Upper lobe of right lung (tissue), 1 donor: ENCODE results near the gene MAP4K2. TPM values are rescaled to one million over a fixed set of nuclear protein-coding genes. Genes with fewer than 3 reads are reported as not detected.

Experiments used
- ATAC-seq: fragments of 200-7000 bp; cut with Tn5 transposase; one replicate; pipeline ENCODE4 v1.9.1; 2020; ENCODE audit warnings: mild to moderate bottlenecking, moderate library complexity
- DNase-seq: peaks from one replicate; pipeline ENCODE4 v3.0.0-alpha.2; 2020
- H3K27ac ChIP-seq: fragments of 200-600 bp; one replicate; pipeline ENCODE4 v1.8.0; 2022
- H3K27me3 ChIP-seq: fragments of 200-600 bp; one replicate; pipeline ENCODE4 v1.8.0; 2022; ENCODE audit warnings: mild to moderate bottlenecking
- H3K36me3 ChIP-seq: fragments of 200-600 bp; one replicate; pipeline ENCODE4 v1.8.0; 2022
- H3K4me1 ChIP-seq: fragments of 200-600 bp; one replicate; pipeline ENCODE4 v1.8.0; 2022
- H3K4me3 ChIP-seq: fragments of 200-600 bp; one replicate; pipeline ENCODE4 v1.8.0; 2022; ENCODE audit warnings: mild to moderate bottlenecking
- H3K9me3 ChIP-seq: fragments of 200-600 bp; one replicate; pipeline ENCODE4 v1.8.0; 2022
- intact Hi-C: fragments of 100-400 bp; cut with DNase I; formaldehyde crosslinking; loops from one replicate; pipeline ENCODE4 v1.11.0; 2022
- total RNA-seq: library from RNA; stranded (reverse); fragmentation: NEBNext Ultra II Directional; extraction: Animal tissue kit (Norgen Biotek cat#: 25700); gene quantifications from one replicate; pipeline ENCODE4 v1.2.1, GENCODE V29; 2021
- TF ChIP-seq, protein P1 (sequence below): fragments of 200-600 bp; IDR thresholded peaks from one replicate; pipeline ENCODE4 v1.8.0; 2022; ENCODE audit warnings: antibody characterized with exemption
- donor health status: DM: no; HTN: yes; CAD: no; lungs with severe emphysema.

The MAP4K2 gene
- total RNA-seq, 1 donor from 2014 or later, result 28.9 TPM

- Histone ChIP-seq H3K4me3 (peak within 1 kb of the TSS; percentile 77), H3K9me3 (no peaks in the 10 kb centered on the region), H3K4me1 (no peaks in the 10 kb centered on the region), H3K36me3 (peaks cover 11% of the 10 kb centered on the region), H3K27ac (peak within 1 kb of the TSS; percentile 71), H3K27me3 (no peaks in the 10 kb centered on the region)
- intact Hi-C loops, result no loop called here
- TF ChIP-seq, protein P1, sequence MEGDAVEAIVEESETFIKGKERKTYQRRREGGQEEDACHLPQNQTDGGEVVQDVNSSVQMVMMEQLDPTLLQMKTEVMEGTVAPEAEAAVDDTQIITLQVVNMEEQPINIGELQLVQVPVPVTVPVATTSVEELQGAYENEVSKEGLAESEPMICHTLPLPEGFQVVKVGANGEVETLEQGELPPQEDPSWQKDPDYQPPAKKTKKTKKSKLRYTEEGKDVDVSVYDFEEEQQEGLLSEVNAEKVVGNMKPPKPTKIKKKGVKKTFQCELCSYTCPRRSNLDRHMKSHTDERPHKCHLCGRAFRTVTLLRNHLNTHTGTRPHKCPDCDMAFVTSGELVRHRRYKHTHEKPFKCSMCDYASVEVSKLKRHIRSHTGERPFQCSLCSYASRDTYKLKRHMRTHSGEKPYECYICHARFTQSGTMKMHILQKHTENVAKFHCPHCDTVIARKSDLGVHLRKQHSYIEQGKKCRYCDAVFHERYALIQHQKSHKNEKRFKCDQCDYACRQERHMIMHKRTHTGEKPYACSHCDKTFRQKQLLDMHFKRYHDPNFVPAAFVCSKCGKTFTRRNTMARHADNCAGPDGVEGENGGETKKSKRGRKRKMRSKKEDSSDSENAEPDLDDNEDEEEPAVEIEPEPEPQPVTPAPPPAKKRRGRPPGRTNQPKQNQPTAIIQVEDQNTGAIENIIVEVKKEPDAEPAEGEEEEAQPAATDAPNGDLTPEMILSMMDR, result no peak
- ATAC-seq (peak; percentile 99), DNase-seq (peak; percentile 98)
These were observed 7.4 kb upstream of the MAP4K2 start, which contains the start of gene MEN1 for GRCh38 chr11:64810271-64810890. TSS of gene MEN1 (minus strand) at chr11:64810551. CDS start at chr11:64810109, 442 bp downstream.

DNA sequence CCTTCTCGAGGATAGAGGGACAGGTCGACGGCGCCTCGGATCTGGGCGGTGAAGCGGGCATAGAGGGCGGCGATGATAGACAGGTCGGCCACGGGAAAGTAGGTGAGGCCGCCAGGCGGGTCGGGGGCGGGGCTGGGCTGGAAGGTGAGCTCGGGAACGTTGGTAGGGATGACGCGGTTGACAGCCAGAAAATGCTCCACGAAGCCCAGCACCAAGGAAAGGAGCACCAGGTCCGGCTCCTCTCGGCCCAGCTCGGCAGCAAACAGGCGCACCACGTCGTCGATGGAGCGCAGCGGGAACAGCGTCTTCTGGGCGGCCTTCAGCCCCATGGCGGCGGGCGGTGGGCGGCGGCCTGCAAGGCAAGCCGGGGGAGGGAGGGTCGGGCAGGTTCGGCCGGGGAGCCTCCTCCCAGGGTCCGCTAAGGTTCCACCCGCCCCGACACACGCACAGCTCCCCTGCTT is 6.8 kb upstream of the MAP4K2 start:
- Histone ChIP-seq H3K27ac (peak overlapping the region; percentile 71), H3K4me3 (peak overlapping the region; percentile 77), H3K4me1 (no peaks in the 10 kb centered on the region), H3K36me3 (peaks cover 12% of the 10 kb centered on the region), H3K27me3 (no peaks in the 10 kb centered on the region), H3K9me3 (no peaks in the 10 kb centered on the region)
- ATAC-seq (peak; percentile 21), DNase-seq (no peak)
- intact Hi-C loops, result no loop called here
- TF ChIP-seq, protein P1, result no peak

DNA sequence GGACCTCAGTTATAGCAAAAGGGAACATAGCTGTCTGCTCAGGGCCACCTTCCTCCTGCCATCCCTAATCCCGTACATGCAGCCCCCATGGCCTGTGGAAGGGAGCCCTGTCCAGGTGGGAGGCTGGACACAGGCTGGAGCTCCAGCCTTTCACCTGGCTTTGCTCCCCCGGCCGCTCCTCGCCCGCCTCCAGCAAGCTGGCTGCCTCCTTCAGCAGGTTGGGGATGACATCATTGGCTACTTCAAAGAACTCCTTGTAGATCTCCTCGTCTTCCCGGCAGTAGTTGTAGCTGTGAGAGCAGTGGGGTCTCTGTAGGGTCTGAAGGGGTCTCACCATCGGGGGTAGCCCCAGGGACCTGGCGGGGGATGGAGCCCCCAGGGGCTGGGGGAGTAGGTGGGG is 2.5 kb upstream of the MAP4K2 start:
- no peak for ATAC-seq
- TF ChIP-seq, protein P1, result no peak
- Histone ChIP-seq H3K27ac (no peak overlapping the region), H3K27me3 (no peaks in the 10 kb centered on the region), H3K36me3 (peaks cover 19% of the 10 kb centered on the region), H3K4me3 (no peak overlapping the region), H3K9me3 (no peaks in the 10 kb centered on the region), H3K4me1 (peaks cover 20% of the 10 kb centered on the region)
- DNase-seq, result no peak
- intact Hi-C loops, result no loop called here

GRCh38 chr11:64804346-64805210 is 1.6 kb upstream of the MAP4K2 start:
- Histone ChIP-seq H3K4me1 (peaks cover 20% of the 10 kb centered on the region), H3K36me3 (peaks cover 22% of the 10 kb centered on the region)
- ATAC-seq, result no peak

DNA sequence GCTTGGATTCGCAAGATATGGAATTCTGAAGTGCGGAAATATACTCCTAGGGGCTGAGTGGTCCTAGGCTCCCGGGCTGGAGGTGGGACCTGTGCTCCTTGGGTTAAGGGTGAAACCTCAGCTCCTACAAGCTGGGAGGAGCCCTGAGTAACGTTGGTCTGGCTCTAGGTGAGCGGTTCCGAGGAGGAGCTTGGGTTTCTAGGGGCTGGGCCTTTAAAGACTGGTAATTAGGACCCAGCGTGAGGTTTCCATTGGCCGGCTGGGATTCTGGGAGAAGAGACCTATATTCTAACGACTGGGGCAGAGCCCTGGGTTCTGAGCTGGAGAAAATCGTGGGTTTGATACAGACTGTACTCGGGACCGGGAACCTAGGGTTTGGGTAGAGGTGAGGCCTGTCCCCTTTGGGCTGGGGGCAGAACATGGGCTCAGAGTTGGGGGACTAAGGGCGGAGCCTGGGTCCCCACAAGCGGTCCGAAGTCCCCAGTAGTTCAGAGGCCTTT is 882 bp upstream of the MAP4K2 start:
- ATAC-seq (peak; percentile 2), DNase-seq (no peak)
- Histone ChIP-seq H3K27me3 (no peaks in the 10 kb centered on the region), H3K4me3 (peak overlapping the region; percentile 57), H3K36me3 (peaks cover 28% of the 10 kb centered on the region), H3K27ac (peak overlapping the region; percentile 70), H3K9me3 (no peaks in the 10 kb centered on the region), H3K4me1 (peaks cover 20% of the 10 kb centered on the region)
- intact Hi-C loops, result no loop called here
- TF ChIP-seq, protein P1, result no peak

More at GRCh38 chr11:64804346-64805210, 1.6 kb upstream of the MAP4K2 start:
- no peaks in the 10 kb centered on the region for H3K9me3 ChIP-seq
- no peak for DNase-seq
- TF ChIP-seq, protein P1, result no peak
- intact Hi-C loops, result no loop called here
- H3K27me3 ChIP-seq, result no peaks in the 10 kb centered on the region
- H3K4me3 ChIP-seq, result peak overlapping the region; percentile 57
- H3K27ac ChIP-seq, result peak overlapping the region; percentile 70
